GM18861 (cell line): ENCODE results near the gene DUSP16.

Experiments
- ATAC-seq: cut with Tn5 transposase; IDR thresholded peaks from one replicate; pipeline ENCODE4 v1.9.1; 2021; ENCODE audit not compliant: unreplicated experiment

Gene DUSP16

DNA sequence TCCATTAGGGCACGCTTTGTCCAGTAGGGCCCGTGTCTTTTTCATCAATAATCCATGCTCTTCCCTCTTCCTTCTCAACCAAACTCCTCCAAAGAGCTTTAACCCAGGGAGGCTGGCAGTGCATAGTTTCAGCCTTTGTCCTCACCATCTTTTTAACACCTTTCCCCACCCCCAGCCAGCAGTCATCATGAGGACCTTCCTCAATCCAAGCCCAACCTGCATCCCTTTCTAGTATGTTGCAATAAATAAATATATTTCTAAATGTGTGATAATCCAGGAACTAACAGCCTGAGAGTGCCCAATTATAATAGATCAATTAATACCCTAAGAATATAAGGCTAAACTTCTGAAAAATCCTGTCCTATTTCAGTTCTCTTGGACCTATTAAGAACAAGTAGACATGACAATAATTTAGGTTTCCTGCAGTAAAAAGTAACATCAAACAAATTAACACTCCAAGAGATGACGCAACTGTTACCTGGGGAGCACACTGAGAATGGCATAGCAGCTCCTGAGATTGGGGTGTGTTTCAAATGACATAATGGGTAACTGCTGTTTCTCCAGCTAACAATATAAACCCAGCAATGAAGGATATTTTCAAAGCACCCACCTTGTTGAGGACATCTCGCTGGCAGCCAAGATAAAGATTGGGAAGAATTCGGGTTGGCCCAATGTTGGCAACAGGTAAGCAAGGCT is 62.6 kb downstream of the DUSP16 start:
- no peak for ATAC-seq

DNA sequence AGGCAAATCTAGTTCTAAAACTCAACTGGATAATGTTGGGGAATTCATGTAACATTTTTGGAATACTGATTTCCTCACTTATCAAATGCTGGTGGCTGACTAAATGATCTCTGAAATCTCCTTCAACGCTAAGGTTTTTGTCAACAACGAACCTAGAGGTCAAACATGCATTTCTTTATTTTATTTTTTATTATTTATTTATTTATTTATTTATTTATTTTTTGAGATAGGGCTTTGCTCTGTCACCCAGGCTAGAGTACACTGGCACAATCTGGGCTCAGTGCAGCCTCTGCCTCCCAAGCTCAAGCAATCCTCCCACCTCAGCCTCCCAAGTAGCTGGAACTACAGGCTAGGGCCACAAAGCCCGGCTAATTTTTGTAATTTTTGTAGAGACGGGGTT is 64.5 kb downstream of the DUSP16 start:
- ATAC-seq, result no peak

DNA sequence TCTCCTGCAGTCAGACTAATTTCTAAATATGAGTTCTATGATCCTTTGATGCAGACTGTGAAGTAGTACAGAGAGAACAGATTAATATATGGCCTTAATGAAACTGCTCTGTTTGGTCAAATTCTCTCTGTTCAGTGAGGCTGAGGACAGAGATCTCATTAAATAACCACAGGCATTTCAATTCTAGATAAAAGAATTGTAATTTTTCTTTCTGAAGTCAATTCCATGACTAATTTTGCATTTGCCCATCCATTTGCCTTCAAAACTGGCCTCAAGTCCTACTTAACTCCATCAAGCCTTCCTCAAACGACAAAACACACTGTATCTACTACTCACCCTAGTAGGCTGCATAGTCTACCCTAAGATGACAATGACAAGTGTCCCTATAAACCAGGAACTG is 67.1 kb downstream of the DUSP16 start:
- no peak for ATAC-seq

DNA sequence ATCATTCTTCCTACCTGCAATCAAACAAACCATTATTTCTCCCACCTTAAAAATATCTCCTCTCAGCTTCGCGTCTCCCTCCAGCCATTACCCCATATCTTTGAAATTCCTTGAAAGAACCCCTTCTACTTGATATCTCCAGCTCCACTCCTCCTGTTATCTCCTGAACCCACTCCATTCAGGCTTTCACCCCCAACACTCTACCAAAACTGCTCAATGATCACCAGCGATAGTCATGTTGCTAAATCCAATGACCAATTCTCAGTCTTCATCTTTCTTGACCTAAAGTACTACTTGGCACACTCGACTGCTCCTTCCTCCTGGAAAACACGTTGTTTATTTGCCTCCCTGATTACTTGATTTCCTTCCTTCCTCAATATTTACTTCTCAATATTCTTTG is 70.1 kb downstream of the DUSP16 start:
- ATAC-seq, result no peak

DNA sequence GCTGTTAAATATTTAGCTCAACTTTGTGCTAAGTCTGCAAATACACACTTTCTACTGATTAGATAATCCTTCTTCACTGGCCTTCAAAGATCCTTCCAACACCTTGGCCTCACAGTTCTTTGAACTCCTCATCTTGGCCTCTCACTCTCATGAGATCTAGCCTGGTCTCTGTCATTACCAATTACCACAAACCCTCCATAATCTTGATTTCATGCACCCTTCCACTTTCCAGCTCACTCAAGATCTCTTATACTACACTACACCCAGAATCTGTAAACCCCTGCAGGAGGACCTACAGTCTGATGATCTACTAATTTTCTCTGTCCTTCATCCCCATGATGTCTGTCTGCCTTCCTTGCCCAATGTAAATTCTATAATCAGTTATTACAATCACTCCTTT is 71.1 kb downstream of the DUSP16 start:
- no peak for ATAC-seq

DNA sequence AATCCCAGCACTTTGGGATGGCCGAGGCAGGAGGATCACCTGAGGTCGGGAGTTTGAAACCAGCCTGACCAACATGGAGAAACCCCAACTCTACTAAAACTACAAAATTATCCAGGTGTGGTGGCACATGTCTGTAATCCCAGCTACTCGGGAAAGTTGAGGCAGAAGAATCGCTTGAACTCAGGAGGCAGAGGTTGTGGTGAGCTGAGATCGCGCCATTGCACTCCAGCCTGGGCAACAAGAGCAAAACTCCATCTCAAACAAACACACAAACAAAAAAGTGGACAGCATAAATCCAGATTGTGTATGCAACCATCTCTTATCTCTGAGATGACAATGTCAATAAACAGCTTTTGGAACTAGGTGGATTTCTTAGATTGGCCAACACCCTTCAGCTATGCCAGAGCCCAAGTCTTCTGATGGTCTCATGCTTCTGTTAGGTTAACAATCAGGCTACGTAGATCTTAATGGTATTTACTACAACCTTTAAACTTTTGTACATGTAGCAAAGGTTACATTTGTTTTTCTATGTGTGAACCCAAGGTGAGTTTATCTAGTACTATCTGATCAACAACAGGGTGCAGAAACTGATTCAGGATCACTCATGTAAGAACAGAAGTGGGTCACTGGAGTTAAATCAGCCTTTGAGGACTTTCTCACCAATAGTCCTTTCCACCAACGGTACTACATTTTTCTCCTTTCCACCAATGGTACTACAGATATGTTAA is 73.7 kb downstream of the DUSP16 start:
- ATAC-seq, result no peak

DNA sequence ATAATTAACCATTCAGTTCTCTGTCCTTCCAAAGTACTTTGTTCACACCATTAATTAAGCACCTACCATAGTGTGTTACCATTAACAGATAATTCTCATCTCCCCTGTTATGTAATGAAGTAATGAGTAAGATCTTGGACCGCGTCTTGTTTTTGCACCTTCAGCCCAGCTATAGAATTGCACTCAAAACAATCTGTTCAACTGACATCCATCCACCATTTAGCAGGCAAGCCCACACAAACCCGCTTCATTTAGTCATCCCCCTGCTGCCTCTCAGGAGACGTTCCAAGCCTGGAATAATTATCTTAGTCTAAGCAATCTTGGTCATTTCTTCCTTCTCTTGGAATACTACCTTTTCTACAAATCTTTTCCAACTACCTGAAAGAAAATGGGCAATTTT is 74.4 kb downstream of the DUSP16 start:
- ATAC-seq, result no peak

DNA sequence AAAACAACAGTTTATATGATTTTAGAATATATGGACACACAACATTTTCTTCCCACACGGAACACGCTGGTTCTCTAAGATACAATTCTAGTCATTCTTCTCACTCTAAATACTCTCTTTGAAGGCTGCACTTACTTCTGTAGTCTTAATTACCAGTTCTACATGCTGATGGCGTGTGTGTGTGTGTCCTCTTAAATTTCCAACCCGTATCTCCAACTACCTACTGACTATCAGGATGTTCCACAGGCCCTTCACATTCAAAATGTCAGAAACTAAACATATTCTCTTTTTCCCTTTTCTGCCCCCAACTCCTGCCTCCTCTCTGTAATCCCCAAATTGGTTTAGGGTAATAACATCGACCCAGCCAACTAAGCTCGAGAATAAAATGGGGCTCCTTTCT is 75.2 kb downstream of the DUSP16 start:
- no peak for ATAC-seq

DNA sequence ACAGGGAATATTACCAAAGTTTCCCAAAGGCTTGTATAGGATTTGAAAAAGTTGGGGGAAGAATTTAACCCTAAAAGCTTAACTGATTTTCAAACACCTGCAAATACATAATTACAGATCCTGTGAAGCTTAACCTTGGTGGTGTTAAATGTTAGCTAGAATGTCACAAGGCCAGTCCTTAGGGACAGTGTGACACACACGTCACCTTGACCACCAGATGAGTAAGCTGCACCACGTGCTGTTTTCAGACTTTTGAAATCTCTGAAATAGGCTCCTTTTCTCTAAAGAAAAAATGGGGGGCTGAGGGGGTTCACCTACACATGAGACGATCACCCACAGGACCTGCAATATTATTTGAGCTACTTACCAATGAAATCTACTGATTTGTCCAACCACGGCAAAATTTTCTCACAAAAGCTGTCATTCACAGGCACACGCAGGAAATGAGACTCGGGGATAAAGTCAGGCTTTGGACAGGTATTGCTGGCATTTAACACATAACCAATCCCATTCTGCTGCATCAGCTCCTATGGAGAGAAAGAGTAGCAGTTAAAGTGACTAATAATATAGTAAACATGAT is 75.9 kb downstream of the DUSP16 start:
- ATAC-seq, result peak; percentile 88

DNA sequence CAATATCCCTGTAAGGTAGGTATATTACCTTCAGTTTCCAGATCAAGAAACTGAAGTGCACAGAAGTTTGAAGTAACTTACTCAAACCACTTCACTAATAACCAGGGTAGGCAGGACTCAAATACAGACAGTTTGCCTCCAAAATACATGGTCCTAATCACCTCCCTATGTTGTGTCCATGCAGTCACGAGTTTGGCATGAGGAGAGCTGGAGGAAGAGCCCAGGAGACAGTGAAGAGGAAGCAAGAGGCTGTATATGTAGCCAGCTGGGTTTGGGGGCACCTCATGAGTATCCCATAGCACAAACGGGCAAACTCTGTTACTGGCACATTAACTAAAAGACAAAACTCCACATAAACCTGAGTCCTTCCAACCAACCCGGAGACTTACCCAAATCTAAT is 79.2 kb downstream of the DUSP16 start:
- ATAC-seq, result no peak

DNA sequence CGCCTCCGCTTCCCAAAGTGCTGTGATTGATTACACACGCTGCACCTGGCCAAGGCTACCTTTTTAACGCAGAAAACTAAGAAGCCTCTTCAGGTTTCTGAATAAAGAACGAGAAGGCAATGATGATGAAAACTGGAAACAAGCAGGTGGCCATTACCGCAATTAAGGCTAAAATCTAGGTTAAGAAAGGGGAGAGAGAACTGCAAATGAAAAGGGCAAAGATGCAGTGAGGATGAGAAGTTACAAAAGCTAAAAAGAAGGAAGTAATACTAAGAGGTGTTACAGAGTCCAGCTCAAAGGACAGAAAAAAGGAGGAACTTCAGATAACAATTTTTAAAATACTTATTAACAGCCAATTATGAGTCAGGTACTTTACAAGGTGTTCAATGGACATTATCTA is 79.7 kb downstream of the DUSP16 start:
- no peak for ATAC-seq

DNA sequence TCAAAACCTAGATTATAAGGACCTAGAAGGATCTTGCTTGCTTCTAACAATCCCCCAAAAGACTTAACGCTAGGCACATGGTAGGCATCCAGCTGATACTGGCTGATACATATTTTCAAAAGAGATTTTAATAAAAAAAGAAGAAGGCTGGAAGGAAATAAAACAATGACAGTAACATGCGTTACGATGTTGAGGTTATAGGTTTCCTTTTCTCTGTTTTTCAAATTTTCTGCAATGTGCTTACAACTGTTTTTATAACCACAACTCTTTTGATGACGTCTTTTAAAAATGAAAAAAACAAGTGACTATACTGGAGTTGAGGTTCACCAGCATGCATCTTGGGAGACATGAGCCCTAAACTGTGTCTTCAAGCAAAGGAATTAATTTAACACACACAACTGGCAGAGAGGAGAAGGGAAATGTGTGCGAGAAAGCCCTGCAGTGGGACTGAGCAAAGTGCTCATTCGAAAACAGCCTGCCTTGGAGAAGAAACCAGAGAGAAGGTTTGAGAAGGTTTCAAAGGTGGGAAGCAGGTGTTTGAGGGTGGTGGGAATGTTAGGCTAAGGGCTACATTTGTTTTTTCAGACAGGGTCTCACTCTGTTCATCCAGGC is 80.4 kb downstream of the DUSP16 start:
- no peak for ATAC-seq

DNA sequence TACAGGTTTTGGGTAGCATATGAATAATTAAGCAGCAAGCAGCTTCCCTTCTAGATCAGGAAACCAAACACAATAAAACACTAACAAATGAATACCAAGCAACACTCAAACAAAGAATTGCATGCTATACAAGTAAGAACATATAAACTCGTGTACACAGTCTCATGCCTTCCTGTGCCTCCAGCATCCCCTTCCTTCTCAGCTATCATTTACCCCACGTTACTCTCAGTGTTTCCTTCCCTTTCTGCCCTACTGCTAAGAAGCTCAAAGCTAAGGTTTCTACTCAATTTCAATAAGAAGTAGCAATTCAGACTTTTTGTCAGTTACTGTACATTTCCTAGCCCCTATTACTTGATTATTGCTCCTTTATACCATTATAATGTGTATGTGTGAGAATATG is 81.0 kb downstream of the DUSP16 start:
- no peak for ATAC-seq

DNA sequence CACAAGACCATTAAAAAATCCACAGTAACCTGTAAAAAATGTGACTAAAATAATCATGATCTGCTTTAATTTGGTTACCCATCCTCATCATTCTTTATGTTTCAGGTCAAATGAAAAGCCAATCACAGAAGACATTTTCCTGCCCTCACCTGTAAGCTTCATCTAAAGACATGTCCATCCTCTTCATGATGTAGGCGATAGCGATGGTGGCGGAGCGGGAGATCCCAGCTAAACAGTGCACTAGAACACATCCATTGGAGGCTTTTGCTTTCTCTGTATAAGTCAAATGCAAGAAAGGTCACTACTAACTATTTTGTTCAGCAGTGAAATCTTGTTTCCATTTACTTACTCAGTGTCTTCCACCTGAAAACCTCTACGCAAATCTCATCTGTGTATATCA is 82.6 kb downstream of the DUSP16 start:
- ATAC-seq, result no peak

DNA sequence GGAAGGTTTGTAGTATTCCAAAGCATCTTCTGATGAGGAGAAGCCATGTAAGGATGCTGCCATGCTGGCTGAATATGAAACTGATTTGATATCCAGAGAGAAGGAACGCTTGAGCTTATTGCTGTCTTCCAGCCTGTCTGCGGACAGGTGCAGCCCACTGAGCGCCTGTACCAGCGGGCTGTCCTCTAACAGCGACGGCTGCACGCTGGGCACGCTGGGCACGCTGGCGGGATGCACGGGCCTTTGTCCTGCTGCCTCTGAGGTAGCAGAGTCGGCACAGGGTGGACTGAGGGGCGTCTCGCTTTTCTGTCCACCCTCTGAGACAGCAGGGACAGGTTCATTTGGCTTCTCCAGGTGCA is 85.2 kb downstream of the DUSP16 start:
- no peak for ATAC-seq

DNA sequence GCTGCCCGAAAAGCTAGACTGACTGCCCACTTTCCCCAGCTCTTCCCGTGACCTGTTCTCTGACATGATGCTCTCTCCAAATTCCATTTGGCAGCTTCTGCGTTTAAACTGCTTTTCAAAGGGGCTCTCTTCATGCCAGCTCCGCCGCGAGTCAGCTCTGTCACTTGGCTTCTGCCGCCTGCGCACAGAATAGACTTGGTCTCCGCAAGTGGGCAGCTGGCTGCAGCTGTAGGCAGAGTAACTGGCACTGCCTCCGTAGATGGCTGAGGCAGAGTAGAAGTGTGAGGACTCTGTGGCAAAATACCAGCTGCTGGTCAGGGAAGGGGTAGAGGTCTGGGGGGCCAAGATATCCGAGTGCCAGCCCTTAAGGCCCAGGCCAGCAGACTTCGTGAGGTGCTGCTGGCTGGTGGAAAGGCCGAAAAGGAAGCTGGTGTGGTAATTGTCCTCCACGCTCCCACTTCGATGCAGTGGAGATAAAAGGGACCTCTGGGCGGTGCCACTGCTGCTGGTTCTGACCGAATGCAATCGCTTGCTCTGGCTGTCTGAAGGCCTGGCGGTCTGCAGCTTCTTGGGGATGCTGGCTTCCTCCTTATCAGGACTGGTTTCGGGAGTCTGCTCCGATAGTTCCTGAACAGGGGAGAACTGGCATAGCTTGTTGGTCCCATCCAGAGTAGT is 85.7 kb downstream of the DUSP16 start:
- ATAC-seq, result no peak

DNA sequence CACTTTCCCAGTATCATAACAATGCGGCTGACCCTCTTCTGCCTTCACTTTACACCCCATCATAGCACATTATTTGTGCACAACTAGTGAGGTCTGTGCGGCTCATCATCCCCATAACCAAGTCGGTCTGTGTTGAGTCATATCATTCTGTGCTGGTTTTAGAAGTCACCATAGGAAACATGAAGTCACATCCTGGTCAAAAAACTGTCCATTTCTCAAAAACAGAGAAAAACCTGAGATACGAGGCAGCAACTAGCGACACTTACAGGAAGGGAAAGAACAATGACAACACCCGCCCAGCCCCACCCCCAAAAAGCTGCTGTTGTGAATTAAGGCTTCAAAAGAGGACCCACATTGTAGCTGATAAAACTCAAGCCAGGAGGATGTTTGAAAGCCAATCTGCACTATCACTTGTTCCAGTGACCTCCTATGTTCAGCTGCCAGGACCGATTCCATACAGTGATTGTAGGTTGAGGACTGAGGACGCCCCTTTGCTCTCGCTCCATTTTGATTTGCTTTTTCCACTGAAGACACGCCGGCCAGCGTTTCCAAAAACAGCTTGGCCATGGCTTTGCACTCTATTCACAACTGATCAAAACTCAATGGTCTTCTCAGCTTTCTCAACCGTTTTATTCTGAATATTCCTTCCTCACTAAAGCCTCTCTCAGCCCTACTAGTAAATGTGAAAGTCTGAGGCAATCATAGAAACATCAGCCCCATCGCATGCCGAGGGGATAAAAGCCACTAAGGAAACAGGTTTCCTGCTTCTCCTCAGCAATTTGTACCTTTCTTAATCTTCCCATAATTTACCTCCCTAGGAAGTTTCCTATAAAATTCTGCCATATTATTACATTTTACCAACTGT is 87.5 kb downstream of the DUSP16 start:
- ATAC-seq, result peak; percentile 95

DNA sequence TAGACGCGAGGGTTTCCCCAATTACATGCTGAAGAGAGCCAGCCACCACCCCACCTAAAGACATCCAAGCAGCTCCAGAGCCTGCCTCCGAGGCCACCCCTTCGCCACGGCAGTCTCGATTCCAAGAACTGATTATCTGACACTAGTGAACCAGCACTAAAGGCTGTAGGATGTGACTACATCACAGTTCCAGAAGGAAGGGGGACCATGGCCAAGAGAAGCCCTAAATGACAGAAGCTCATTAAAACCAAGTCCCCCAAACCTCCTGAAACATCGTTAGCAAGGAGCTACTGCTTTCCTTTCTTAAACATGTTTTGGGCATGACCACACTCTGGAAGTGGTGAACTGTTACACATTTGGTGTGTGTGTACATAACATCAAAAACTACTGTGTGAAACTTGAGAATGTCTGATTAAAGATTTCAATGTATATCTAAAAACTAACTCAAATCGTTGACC is 88.2 kb downstream of the DUSP16 start:
- ATAC-seq, result peak; percentile 16

DNA sequence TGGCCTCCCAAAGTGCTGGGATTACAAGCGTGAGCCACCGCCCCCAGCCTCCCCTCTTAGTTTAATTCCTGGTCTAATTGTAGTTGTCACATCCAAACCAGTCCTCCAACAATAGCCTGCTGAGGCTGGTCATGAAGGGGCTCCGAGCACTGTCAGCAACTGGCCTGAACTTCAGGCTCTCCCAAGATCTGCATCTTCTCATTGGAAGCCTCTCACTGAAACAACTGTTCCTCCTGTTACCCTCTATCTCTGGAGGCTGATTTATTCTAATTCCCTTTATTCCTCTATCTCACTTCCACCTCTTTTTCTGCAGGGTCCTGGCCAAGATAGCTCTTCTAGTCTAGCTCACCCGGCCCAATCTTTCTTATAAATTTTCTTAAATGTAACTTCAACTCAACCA is 89.4 kb downstream of the DUSP16 start:
- ATAC-seq, result no peak
